Measurements from ENCODE around the gene MT2A.

The MT2A gene

GRCh38 chr16:56639045-56639444 lies 30.7 kb downstream of the MT2A start:
- no peak for DNase-seq

GRCh38 chr16:56640076-56640475 lies 31.7 kb downstream of the MT2A start:
- DNase-seq: no peak

GRCh38 chr16:56641166-56641565 lies 32.8 kb downstream of the MT2A start:
- no peak for DNase-seq

- peak; percentile 81 for DNase-seq
Measured at GRCh38 chr16:56643080-56643778, 34.8 kb downstream of the MT2A start.

- no peak for DNase-seq
Measured at GRCh38 chr16:56643833-56644232, 35.4 kb downstream of the MT2A start.

GRCh38 chr16:56645311-56645710 lies 36.9 kb downstream of the MT2A start:
- DNase-seq: no peak

- no peak for DNase-seq
Measured at GRCh38 chr16:56645838-56646237, 37.5 kb downstream of the MT2A start.

- DNase-seq: no peak
Measured at GRCh38 chr16:56647641-56648431, 39.5 kb downstream of the MT2A start.

- no peak for DNase-seq
Measured at GRCh38 chr16:56649271-56649670, 40.9 kb downstream of the MT2A start.

GRCh38 chr16:56649820-56650219 lies 41.4 kb downstream of the MT2A start:
- DNase-seq: no peak

- no peak for DNase-seq
Measured at GRCh38 chr16:56651586-56651985, 43.2 kb downstream of the MT2A start, which contains the start of gene MT1B. Gene MT1B (plus strand): TSS chr16:56651886. CDS start chr16:56651954, 68 bp downstream.

- no peak for DNase-seq
Measured at GRCh38 chr16:56652600-56652999, 44.2 kb downstream of the MT2A start.

- DNase-seq: no peak
Measured at GRCh38 chr16:56653218-56653617, 44.8 kb downstream of the MT2A start.

- DNase-seq: peak; percentile 69
Measured at GRCh38 chr16:56657555-56658326, 49.4 kb downstream of the MT2A start, which contains the start of gene MT1F. Gene MT1F (plus strand): TSS chr16:56657959. CDS start chr16:56658059, 100 bp downstream.

GRCh38 chr16:56658327-56658875 lies 50.0 kb downstream of the MT2A start:
- DNase-seq: no peak

Data from CD4-positive, alpha-beta T cell treated with Interleukin-12 subunit alpha and Interleukin-12 subunit beta, for 1 hour (primary cell).